Ovary (tissue), 9 donors: ENCODE measurements around the gene RTF1. TPM values are rescaled to one million over a fixed set of nuclear protein-coding genes. Genes with fewer than 3 reads are reported as not detected.

Source experiments
- DNase-seq, 5 donors: peaks; one replicate each; pipeline ENCODE4 v3.0.0-alpha.2; 2019 to 2020
- H3K27ac ChIP-seq, 2 donors: fragments of 200-600 bp; one replicate each; pipeline versions ENCODE4 v1.5.1 to v1.8.0; 2019 to 2022
- H3K27me3 ChIP-seq: fragments of 200-600 bp; one replicate; pipeline ENCODE4 v1.8.0; 2022
- H3K36me3 ChIP-seq: fragments of 200-600 bp; sonication (generic); one replicate; pipeline ENCODE4 v1.5.1; 2019
- H3K4me1 ChIP-seq: one replicate; pipeline ENCODE4 v1.8.1; 2013; ENCODE audit warnings: mild to moderate bottlenecking, moderate library complexity; ENCODE audit not compliant: insufficient read depth
- H3K4me3 ChIP-seq: fragments of 200-600 bp; sonication (generic); one replicate; pipeline ENCODE4 v1.5.1; 2017
- H3K9me3 ChIP-seq, 2 donors: fragments of 200-600 bp in 1 of 2; sonication (generic) in 1 of 2; one replicate each; pipeline versions ENCODE4 v1.5.1 to v1.8.1; 2013 to 2019; ENCODE audit warnings: mild to moderate bottlenecking in 1 of 2, moderate library complexity in 1 of 2
- EP300 ChIP-seq: sonication (generic); formaldehyde crosslinking; IDR thresholded peaks from one replicate; pipeline ENCODE4 v1.6.1; 2017; ENCODE audit warnings: antibody characterized with exemption
- POLR2A ChIP-seq: fragments of 450-650 bp; IDR thresholded peaks from one replicate; pipeline ENCODE4 v1.6.1; 2017; ENCODE audit warnings: antibody characterized with exemption, mild to moderate bottlenecking, moderate library complexity
- WGBS, 3 donors: extraction: QIAGEN DNeasy Blood & Tissue Kit in 1 of 3; methylation state at CpG; one replicate each; pipeline versions ENCODE4 v1.1.5 to v1.1.7; 2013 to 2017; 5-methylcytosine and 5-hydroxymethylcytosine counted together
- intact Hi-C, 4 donors: fragments of 100-400 bp; cut with DNase I; formaldehyde crosslinking; loops; one replicate each; pipeline versions ENCODE4 v1.11.0 to v1.15.1; 2022 to 2023
- polyA plus RNA-seq, 2 donors: library from polyadenylated mRNA; stranded (reverse); fragments of 200-250 nt in 1 of 2; fragments of 350-450 nt in 1 of 2; fragmentation: Illumina TruSeq in 1 of 2; extraction: RNeasy Lipid Tissue Mini Kit (QIAGEN cat#74804) in 1 of 2; gene quantifications; one replicate each; pipeline ENCODE4 v1.2.3, GENCODE V29; 2013 to 2014
- total RNA-seq, 7 donors: library from RNA; depleted of rRNA in 2 of 7; stranded (reverse); fragments of >200 nt in 2 of 7; fragmentation: NEBNext Ultra II Directional in 3 of 7; extraction: Animal tissue kit (Norgen Biotek cat#: 25700) in 3 of 7; gene quantifications; one replicate each; pipeline versions ENCODE4 v1.1.0 to v1.2.4, GENCODE V29; 2016 to 2023
- TF ChIP-seq, protein P1 (sequence below), 3 donors: fragments of 450-650 bp in 2 of 3; fragments of 200-600 bp in 1 of 3; IDR thresholded peaks; one replicate each; pipeline versions ENCODE4 v1.5.1 to v1.8.0; 2016 to 2022; ENCODE audit warnings: antibody characterized with exemption in 3 of 3, mild to moderate bottlenecking in 1 of 3
- donor health status: DM: no; HTN: no; CAD: no; lungs with moderate emphysema.
- donor health status: DM: no; HTN: no; CAD: no.
- donor health status: Bipolar disorder and iron deficiency.
- donor health status: DM: yes; HTN: yes; CAD: no.
- donor health status: DM: no; HTN: no; CAD: no.
- donor health status: DM: yes; HTN: yes; CAD: no.

Gene RTF1
- total and polyA plus RNA-seq, 9 donors, result 22.2 to 57.1 (median 35.6) TPM

DNA sequence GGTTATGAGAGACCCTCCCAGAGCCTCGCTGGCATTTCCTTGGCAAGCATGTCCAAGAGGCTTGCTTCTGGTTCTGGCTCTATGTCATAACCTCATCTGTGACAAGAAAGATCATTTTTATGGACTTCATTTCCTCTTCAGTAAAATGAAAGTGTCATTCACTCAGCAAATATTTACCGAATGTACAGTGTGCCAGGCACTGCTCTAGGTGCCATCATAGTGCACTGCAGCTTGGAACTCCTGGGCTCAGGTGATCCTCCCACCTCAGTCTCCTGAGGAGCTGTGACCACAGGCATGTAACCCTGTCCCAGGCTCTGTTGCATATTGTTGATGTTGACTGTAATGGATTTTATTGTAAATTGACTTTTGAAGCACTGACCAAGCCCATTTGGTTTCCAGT lies 58.0 kb downstream of the RTF1 start:
- H3K9me3 ChIP-seq, result no peaks in the 10 kb centered on the region
- H3K4me3 ChIP-seq, result no peak overlapping the region
- H3K27me3 ChIP-seq, result no peaks in the 10 kb centered on the region
- no peak overlapping the region for H3K27ac ChIP-seq
- no peak for TF ChIP-seq POLR2A
- TF ChIP-seq, protein P1, sequence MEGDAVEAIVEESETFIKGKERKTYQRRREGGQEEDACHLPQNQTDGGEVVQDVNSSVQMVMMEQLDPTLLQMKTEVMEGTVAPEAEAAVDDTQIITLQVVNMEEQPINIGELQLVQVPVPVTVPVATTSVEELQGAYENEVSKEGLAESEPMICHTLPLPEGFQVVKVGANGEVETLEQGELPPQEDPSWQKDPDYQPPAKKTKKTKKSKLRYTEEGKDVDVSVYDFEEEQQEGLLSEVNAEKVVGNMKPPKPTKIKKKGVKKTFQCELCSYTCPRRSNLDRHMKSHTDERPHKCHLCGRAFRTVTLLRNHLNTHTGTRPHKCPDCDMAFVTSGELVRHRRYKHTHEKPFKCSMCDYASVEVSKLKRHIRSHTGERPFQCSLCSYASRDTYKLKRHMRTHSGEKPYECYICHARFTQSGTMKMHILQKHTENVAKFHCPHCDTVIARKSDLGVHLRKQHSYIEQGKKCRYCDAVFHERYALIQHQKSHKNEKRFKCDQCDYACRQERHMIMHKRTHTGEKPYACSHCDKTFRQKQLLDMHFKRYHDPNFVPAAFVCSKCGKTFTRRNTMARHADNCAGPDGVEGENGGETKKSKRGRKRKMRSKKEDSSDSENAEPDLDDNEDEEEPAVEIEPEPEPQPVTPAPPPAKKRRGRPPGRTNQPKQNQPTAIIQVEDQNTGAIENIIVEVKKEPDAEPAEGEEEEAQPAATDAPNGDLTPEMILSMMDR (IDR thresholded peaks at IDR 0.05), result no peak
- TF ChIP-seq EP300, result no peak
- no peak for DNase-seq
- 90 to 94% (median 93%) methylated on average over 2 of the region's 2 CpGs for WGBS, 3 donors
- intact Hi-C loops, result no loop called here
- no peaks in the 10 kb centered on the region for H3K4me1 ChIP-seq
- no peaks in the 10 kb centered on the region for H3K36me3 ChIP-seq

DNA sequence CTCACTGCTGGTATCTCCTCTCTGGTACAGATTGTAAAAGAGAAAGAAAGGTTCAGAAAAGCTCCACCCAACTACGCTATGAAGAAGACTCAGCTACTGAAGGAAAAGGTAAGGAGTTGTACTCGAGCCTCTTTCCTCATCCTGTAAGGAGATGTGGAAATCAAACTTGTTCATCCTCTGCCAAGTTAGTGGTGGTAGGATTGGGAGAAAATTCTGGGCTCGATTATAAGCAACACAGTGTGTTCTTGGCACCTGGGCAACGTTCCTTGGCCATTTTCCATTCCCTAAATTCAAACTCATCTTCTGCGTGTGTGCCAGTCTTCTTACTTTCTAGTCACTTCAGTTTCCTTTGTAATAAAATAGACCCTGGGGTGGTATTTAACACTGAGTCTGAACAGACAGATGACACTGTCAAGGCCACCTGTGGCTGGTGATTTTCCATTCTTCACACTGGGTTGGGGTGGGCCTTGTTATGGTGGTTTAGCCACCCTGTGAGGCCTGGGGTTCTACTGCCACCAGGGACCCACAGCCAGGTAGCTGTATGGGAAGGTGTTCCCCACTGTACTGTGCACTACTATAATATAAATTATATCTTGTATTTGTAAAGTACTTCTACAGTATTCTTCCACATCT lies 59.6 kb downstream of the RTF1 start:
- Histone ChIP-seq H3K4me1 (no peaks in the 10 kb centered on the region), H3K27me3 (no peaks in the 10 kb centered on the region), H3K36me3 (no peaks in the 10 kb centered on the region), H3K27ac (no peak overlapping the region), H3K4me3 (no peak overlapping the region), H3K9me3 (no peaks in the 10 kb centered on the region)
- intact Hi-C loops, result no loop called here
- 80 to 83% (median 81%) methylated on average over 5 of the region's 5 CpGs for WGBS, 3 donors
- TF ChIP-seq, protein P1 (IDR thresholded peaks at IDR 0.05), result no peak
- TF ChIP-seq EP300, result no peak
- TF ChIP-seq POLR2A, result no peak
- no peak for DNase-seq

DNA sequence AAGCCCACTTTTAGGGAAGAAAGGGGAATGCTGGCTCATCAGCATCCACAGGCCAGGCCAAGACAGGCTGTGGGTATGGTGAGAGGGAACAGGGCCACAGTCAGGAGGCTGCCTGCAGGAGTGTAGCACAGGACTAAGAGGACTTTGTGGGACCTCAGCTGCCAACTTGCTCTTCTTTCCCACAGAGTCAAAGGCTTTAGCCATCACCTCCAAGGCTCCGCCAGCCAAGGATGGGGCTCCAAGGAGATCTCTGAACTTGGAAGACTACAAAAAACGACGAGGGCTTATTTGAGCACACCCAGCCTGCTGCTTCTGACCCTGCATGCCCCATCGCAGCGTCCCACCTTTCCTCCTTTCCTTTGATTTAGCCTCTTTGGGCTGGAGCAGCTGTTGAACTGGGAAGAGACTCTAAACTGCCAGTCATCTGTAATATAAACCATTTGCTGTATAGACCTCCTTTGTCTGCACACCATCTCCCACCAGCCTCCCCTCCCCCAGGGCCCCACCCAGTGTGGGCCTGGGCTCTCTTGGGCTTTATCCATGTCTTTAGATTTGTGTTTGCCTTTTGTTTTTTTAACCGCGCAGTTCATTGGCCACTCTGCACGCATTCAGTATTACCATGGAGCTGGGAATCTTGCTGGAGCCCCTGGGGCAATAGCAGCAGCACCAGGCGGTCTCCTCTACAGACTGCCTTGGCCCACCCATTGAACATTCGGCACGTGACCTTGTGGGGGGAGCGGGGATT lies 63.7 kb downstream of the RTF1 start:
- H3K27ac ChIP-seq, result no peak overlapping the region
- intact Hi-C loops, result no loop called here
- no peak overlapping the region for H3K4me3 ChIP-seq
- H3K9me3 ChIP-seq, result no peaks in the 10 kb centered on the region
- WGBS, 3 donors, result 92 to 95% (median 94%) methylated on average over 12 of the region's 12 CpGs
- H3K27me3 ChIP-seq, result no peaks in the 10 kb centered on the region
- TF ChIP-seq, protein P1 (IDR thresholded peaks at IDR 0.05), result no peak
- TF ChIP-seq EP300 (no peak), POLR2A (no peak)
- DNase-seq, result no peak
- H3K36me3 ChIP-seq, result no peaks in the 10 kb centered on the region
- no peaks in the 10 kb centered on the region for H3K4me1 ChIP-seq

DNA sequence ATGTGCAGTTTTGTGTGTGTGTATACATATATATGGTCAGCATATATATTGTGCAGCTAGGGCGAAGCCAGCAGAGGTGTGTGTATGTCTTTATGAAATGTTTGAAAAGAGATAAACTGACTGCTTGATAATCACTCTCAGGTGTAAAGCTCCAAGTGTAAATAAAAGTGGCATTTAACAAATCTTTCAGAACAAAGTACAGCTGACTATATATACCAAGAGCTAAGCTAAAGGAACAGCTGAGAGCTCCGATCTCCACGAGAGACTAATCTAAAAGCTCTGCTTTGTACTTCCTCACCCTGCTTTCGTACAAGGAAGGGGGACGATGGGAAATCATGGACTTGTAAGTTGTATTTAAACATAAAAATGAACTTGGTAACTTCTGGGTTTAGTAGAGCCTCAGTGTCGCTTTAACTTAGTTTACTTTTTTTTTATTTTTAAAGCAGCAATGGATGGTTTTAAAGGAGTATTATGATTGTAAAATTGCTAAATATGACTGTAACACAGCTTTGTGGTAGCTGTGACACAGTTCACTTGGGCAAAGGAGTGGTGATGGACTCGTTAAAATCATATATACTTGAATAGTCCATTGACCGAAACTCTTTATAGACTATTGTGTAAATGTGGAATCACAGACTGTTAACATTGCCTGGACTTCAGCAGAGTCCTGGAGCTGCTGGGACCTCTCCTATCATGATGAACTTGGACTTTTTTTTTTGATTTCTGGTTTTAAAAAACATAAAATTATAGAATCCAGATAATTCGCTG lies 65.4 kb downstream of the RTF1 start:
- Histone ChIP-seq H3K27me3 (no peaks in the 10 kb centered on the region), H3K9me3 (no peaks in the 10 kb centered on the region), H3K4me1 (no peaks in the 10 kb centered on the region), H3K36me3 (no peaks in the 10 kb centered on the region), H3K4me3 (no peak overlapping the region), H3K27ac (no peak overlapping the region)
- no peak for DNase-seq
- intact Hi-C loops, result no loop called here
- TF ChIP-seq POLR2A (no peak), EP300 (no peak)
- TF ChIP-seq, protein P1 (IDR thresholded peaks at IDR 0.05), result no peak
- WGBS, 3 donors, result 95 to 96% (median 95%) methylated on average over 9 of the region's 9 CpGs
